H9 (cell line): ENCODE measurements around the gene TPBGL. TPM values are rescaled to one million over a fixed set of nuclear protein-coding genes. Genes with fewer than 3 reads are reported as not detected.

Experiments used
- DNase-seq: peaks from one replicate; pipeline ENCODE4 v3.0.0-alpha.2; 2017
- H2AFZ ChIP-seq: one replicate; pipeline ENCODE4 v1.6.1; 2013; ENCODE audit warnings: mild to moderate bottlenecking, low read length, control low read depth, moderate library complexity
- H2AK5ac ChIP-seq: 2 replicates; pipeline ENCODE4 v1.6.1; 2013; ENCODE audit warnings: low read length, control low read depth, mixed read lengths; ENCODE audit not compliant: insufficient read length
- H2BK120ac ChIP-seq: one replicate; pipeline ENCODE4 v1.6.1; 2013; ENCODE audit warnings: low read depth, mild to moderate bottlenecking, low read length, control low read depth, inconsistent platforms; ENCODE audit not compliant: poor library complexity, severe bottlenecking
- H2BK12ac ChIP-seq: 2 replicates; pipeline ENCODE4 v1.6.1; 2013; ENCODE audit warnings: low read length, control low read depth, mixed read lengths, low read depth; ENCODE audit not compliant: insufficient read length
- H2BK15ac ChIP-seq: 2 replicates; pipeline ENCODE4 v1.6.1; 2013; ENCODE audit warnings: low read depth, low read length, control low read depth
- H2BK20ac ChIP-seq: one replicate; pipeline ENCODE4 v1.6.1; 2013; ENCODE audit warnings: low read depth, mild to moderate bottlenecking, low read length, control low read depth, inconsistent platforms; ENCODE audit not compliant: poor library complexity, severe bottlenecking
- H2BK5ac ChIP-seq: 2 replicates; pipeline ENCODE4 v1.6.1; 2013; ENCODE audit warnings: low read length, control low read depth, mixed read lengths; ENCODE audit not compliant: insufficient read length
- H3K14ac ChIP-seq: 2 replicates; pipeline ENCODE4 v1.6.1; 2013; ENCODE audit warnings: low read length, control low read depth; ENCODE audit not compliant: insufficient read depth
- H3K18ac ChIP-seq: 2 replicates; pipeline ENCODE4 v1.6.1; 2013; ENCODE audit warnings: low read depth, mild to moderate bottlenecking, mixed read lengths, low read length, control low read depth; ENCODE audit not compliant: insufficient read length
- H3K23ac ChIP-seq: 2 replicates; pipeline ENCODE4 v1.6.1; 2013; ENCODE audit warnings: low read length, control low read depth, mixed read lengths, low read depth; ENCODE audit not compliant: insufficient read length
- H3K23me2 ChIP-seq: 2 replicates; pipeline ENCODE4 v1.6.1; 2013; ENCODE audit warnings: low read depth, mild to moderate bottlenecking, mixed read lengths, low read length, control low read depth; ENCODE audit not compliant: insufficient read length, poor library complexity, severe bottlenecking
- H3K27ac ChIP-seq: 2 replicates; pipeline ENCODE4 v1.5.1; 2013; ENCODE audit warnings: low read length, control low read depth, mixed read lengths, low read depth; ENCODE audit not compliant: insufficient read length
- H3K27me3 ChIP-seq: 2 replicates; pipeline ENCODE4 v1.6.1; 2013; ENCODE audit warnings: low read length, control low read depth, inconsistent platforms; ENCODE audit not compliant: insufficient read depth
- H3K4ac ChIP-seq: 2 replicates; pipeline ENCODE4 v1.6.1; 2013; ENCODE audit warnings: low read depth, mild to moderate bottlenecking, control low read depth, inconsistent platforms, low read length, moderate library complexity
- H3K4me1 ChIP-seq: 2 replicates; pipeline ENCODE4 v1.6.1; 2013; ENCODE audit warnings: low read length, control low read depth, inconsistent platforms; ENCODE audit not compliant: insufficient read depth
- H3K4me2 ChIP-seq: 2 replicates; pipeline ENCODE4 v1.6.1; 2013; ENCODE audit warnings: low read length, control low read depth, mixed read lengths; ENCODE audit not compliant: insufficient read length, insufficient read depth
- H3K56ac ChIP-seq: 2 replicates; pipeline ENCODE4 v1.6.1; 2013; ENCODE audit warnings: low read depth, mild to moderate bottlenecking, mixed read lengths, low read length, control low read depth; ENCODE audit not compliant: insufficient read length
- H3K79me1 ChIP-seq: 2 replicates; pipeline ENCODE4 v1.6.1; 2013; ENCODE audit warnings: low read depth, mild to moderate bottlenecking, moderate library complexity, low read length, control low read depth, inconsistent platforms; ENCODE audit not compliant: insufficient read depth, poor library complexity, severe bottlenecking
- H3K79me2 ChIP-seq: 2 replicates; pipeline ENCODE4 v1.6.1; 2013; ENCODE audit warnings: low read length, control low read depth, inconsistent platforms; ENCODE audit not compliant: insufficient read depth
- H3K9ac ChIP-seq: 2 replicates; pipeline ENCODE4 v1.6.1; 2013; ENCODE audit warnings: low read length, control low read depth, mixed read lengths; ENCODE audit not compliant: insufficient read length; ENCODE audit errors: extremely low read depth
- H3K9me3 ChIP-seq: one replicate; pipeline ENCODE4 v1.6.1; 2013; ENCODE audit warnings: low read depth, low read length, inconsistent platforms; ENCODE audit not compliant: control insufficient read depth
- H3T11ph ChIP-seq: one replicate; pipeline ENCODE4 v1.6.1; 2013; ENCODE audit warnings: mild to moderate bottlenecking, low read length, control low read depth, inconsistent platforms
- H4K20me1 ChIP-seq: one replicate; pipeline ENCODE4 v1.6.1; 2013; ENCODE audit not compliant: control insufficient read depth, insufficient read length, insufficient read depth
- H4K5ac ChIP-seq: 2 replicates; pipeline ENCODE4 v1.6.1; 2013; ENCODE audit warnings: low read depth, mild to moderate bottlenecking, mixed read lengths, low read length, control low read depth; ENCODE audit not compliant: insufficient read length
- H4K8ac ChIP-seq: replicated peaks from 2 replicates; pipeline ENCODE4 v1.6.1; 2013; ENCODE audit warnings: low read length, control low read depth, mixed read lengths, low read depth; ENCODE audit not compliant: insufficient read length
- H4K91ac ChIP-seq: 2 replicates; pipeline ENCODE4 v1.6.1; 2013; ENCODE audit warnings: low read depth, mild to moderate bottlenecking, moderate library complexity, mixed read lengths, low read length, control low read depth; ENCODE audit not compliant: insufficient read length
- H3K27ac Mint-ChIP-seq, 3 experiments: 2 replicates in 2 of 3; 3 replicates in 1 of 3; pipeline ENCODE4 v1.8.0; 2020 to 2021; ENCODE audit warnings: mixed read lengths in 3 of 3, mild to moderate bottlenecking in 1 of 3, moderate library complexity in 1 of 3
- H3K27me3 Mint-ChIP-seq: 2 replicates; pipeline ENCODE4 v1.8.0; 2021; ENCODE audit warnings: low read depth, mild to moderate bottlenecking, moderate library complexity, mixed read lengths
- H3K36me3 Mint-ChIP-seq, 3 experiments: 2 replicates in 2 of 3; 3 replicates in 1 of 3; pipeline ENCODE4 v1.8.0; 2020 to 2021; ENCODE audit warnings: low read depth in 3 of 3, mixed read lengths in 3 of 3; ENCODE audit not compliant: insufficient read depth in 1 of 3
- H3K4me1 Mint-ChIP-seq, 2 experiments: 2 replicates each; pipeline ENCODE4 v1.8.0; 2020; ENCODE audit warnings: mixed read lengths in 2 of 2
- H3K4me3 Mint-ChIP-seq, 2 experiments: 2 replicates in 1 of 2; 3 replicates in 1 of 2; pipeline ENCODE4 v1.8.0; 2020 to 2021; ENCODE audit warnings: mild to moderate bottlenecking in 2 of 2, mixed read lengths in 2 of 2, moderate library complexity in 1 of 2
- H3K9me3 Mint-ChIP-seq, 2 experiments: 2 replicates in 1 of 2; 3 replicates in 1 of 2; pipeline ENCODE4 v1.8.0; 2020; ENCODE audit warnings: mild to moderate bottlenecking in 2 of 2, mixed read lengths in 2 of 2, moderate library complexity in 1 of 2
- WGBS: extraction: QIAGEN DNeasy Blood & Tissue Kit; methylation state at CpG from one replicate; pipeline ENCODE4 v1.1.7; 2013; ENCODE audit warnings: missing lambda C conversion rate, low lambda C conversion rate, mixed read lengths; ENCODE audit not compliant: insufficient read length; ENCODE audit errors: extremely low coverage; 5-methylcytosine and 5-hydroxymethylcytosine counted together
- total RNA-seq: library from RNA; stranded (reverse); gene quantifications from 2 replicates; pipeline ENCODE4 v1.2.1, GENCODE V29; 2021
- TF ChIP-seq, protein P1 (sequence below): fragments of 200-600 bp; sonication (generic); conservative IDR thresholded peaks from 3 replicates; pipeline ENCODE4 v1.8.0; 2021; ENCODE audit warnings: antibody characterized with exemption, mild to moderate bottlenecking

Gene TPBGL
- total RNA-seq, 1 experiment from 2014 or later: 0.61 TPM

DNA sequence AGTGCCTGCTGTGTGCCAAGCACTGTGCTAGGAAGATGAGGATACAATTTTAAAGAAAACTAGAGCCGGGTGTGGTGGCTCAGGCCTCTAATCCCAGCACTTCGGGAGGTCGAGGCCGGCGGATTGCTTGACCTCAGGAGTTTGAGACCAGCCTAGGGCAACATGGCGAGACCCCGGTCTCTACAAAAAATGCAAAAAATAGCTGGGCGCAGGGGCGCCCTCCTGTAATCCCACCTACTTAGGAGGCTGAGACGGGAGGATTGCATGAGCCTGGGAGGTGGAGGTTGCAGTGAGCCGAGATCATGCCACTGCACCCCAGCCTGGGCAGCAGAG is 8.3 kb downstream of the TPBGL start:
- no peak overlapping the region for H3K4ac ChIP-seq
- H2AFZ ChIP-seq: no peak overlapping the region

More for the DNA sequence above, 8.3 kb downstream of the TPBGL start:
- peaks cover 29% of the 10 kb centered on the region for H3K27me3 Mint-ChIP-seq
- no peak overlapping the region for H2BK20ac ChIP-seq
- H3K14ac ChIP-seq: no peak overlapping the region
- H2AK5ac ChIP-seq: no peak overlapping the region
- no peak overlapping the region for H3K18ac ChIP-seq
- H3K4me1 Mint-ChIP-seq: 0 out of 4 replicates have a peak, but pooled peaks cover 0 to 2% of the 10 kb centered on the region in 2 experiments
- no peaks in the 10 kb centered on the region for H3K27me3 ChIP-seq
- H3K36me3 Mint-ChIP-seq: peaks cover 0 to 2% (median 0%) of the 10 kb centered on the region in 3 experiments; a peak in 1 of 7 replicates
- peaks cover 11 to 12% of the 10 kb centered on the region in 2 experiments for H3K9me3 Mint-ChIP-seq
- no peak overlapping the region for H3K4me3 Mint-ChIP-seq
- H3K56ac ChIP-seq: no peak overlapping the region
- H2BK12ac ChIP-seq: no peak overlapping the region
- H4K8ac ChIP-seq: no peak overlapping the region
- no peaks in the 10 kb centered on the region for H3K79me1 ChIP-seq
- no peak overlapping the region for H2BK5ac ChIP-seq
- H3K9me3 ChIP-seq: no peaks in the 10 kb centered on the region
- no peak overlapping the region for H2BK120ac ChIP-seq
- no peak overlapping the region for H3K4me2 ChIP-seq
- H3K23me2 ChIP-seq: no peaks in the 10 kb centered on the region
- TF ChIP-seq, protein P1, sequence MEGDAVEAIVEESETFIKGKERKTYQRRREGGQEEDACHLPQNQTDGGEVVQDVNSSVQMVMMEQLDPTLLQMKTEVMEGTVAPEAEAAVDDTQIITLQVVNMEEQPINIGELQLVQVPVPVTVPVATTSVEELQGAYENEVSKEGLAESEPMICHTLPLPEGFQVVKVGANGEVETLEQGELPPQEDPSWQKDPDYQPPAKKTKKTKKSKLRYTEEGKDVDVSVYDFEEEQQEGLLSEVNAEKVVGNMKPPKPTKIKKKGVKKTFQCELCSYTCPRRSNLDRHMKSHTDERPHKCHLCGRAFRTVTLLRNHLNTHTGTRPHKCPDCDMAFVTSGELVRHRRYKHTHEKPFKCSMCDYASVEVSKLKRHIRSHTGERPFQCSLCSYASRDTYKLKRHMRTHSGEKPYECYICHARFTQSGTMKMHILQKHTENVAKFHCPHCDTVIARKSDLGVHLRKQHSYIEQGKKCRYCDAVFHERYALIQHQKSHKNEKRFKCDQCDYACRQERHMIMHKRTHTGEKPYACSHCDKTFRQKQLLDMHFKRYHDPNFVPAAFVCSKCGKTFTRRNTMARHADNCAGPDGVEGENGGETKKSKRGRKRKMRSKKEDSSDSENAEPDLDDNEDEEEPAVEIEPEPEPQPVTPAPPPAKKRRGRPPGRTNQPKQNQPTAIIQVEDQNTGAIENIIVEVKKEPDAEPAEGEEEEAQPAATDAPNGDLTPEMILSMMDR: peak; percentile 12; the same call in 2 of the 3 replicates
- no peak overlapping the region for H3K9ac ChIP-seq
- H3K79me2 ChIP-seq: no peaks in the 10 kb centered on the region
- no peak overlapping the region for H4K91ac ChIP-seq
- no CpG with 5 or more reads among the region's 11 CpGs for WGBS
- no peak overlapping the region for H3K27ac Mint-ChIP-seq
- no peak overlapping the region for H3T11ph ChIP-seq
- no peak for DNase-seq
- H3K27ac ChIP-seq: no peak overlapping the region
- no peak overlapping the region for H4K5ac ChIP-seq
- H2BK15ac ChIP-seq: no peak overlapping the region
- H4K20me1 ChIP-seq: no peaks in the 10 kb centered on the region
- no peak overlapping the region for H3K23ac ChIP-seq
- H3K4me1 ChIP-seq: no peaks in the 10 kb centered on the region; the same call in 1 of the 2 replicates
